ENCODE measurements around the gene PDF.
"Not testable (repeated sequence)": the region's sequence is repeated elsewhere in the genome, so short reads cannot be mapped to it uniquely, and the experiment has no call there.

The PDF gene

DNA sequence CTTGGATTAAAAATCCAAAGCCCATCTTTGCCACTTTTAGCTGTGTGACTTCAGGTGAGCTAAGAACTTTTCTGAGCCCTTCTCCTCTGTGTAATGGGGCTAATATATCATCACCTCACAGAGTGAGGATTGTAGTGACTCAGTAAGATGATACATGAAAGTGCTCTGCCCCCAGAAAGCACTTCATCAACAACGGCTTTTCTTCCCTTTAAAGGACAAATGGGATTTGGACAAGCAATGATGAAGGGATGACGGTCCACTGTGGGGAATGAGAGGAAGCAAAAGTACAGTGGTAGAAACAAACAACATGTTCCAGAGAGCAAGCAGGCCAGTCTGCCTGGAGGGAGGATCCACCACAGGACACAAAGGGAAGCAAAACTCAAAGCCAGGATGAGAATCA, 35.5 kb upstream of the PDF start:
- H3K36me3 ChIP-seq (ENCODE audit: insufficient read depth, low read length): peaks cover 62% of the 10 kb centered on the region; the same call in 1 of the 2 replicates
- no peak for TF ChIP-seq EZH2phosphoT487 (IDR thresholded peaks at IDR 0.05; ENCODE audit: borderline replicate concordance)
- TF ChIP-seq, protein P1, sequence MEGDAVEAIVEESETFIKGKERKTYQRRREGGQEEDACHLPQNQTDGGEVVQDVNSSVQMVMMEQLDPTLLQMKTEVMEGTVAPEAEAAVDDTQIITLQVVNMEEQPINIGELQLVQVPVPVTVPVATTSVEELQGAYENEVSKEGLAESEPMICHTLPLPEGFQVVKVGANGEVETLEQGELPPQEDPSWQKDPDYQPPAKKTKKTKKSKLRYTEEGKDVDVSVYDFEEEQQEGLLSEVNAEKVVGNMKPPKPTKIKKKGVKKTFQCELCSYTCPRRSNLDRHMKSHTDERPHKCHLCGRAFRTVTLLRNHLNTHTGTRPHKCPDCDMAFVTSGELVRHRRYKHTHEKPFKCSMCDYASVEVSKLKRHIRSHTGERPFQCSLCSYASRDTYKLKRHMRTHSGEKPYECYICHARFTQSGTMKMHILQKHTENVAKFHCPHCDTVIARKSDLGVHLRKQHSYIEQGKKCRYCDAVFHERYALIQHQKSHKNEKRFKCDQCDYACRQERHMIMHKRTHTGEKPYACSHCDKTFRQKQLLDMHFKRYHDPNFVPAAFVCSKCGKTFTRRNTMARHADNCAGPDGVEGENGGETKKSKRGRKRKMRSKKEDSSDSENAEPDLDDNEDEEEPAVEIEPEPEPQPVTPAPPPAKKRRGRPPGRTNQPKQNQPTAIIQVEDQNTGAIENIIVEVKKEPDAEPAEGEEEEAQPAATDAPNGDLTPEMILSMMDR (conservative IDR thresholded peaks at IDR 0.05; ENCODE audit: low read length): no peak

DNA sequence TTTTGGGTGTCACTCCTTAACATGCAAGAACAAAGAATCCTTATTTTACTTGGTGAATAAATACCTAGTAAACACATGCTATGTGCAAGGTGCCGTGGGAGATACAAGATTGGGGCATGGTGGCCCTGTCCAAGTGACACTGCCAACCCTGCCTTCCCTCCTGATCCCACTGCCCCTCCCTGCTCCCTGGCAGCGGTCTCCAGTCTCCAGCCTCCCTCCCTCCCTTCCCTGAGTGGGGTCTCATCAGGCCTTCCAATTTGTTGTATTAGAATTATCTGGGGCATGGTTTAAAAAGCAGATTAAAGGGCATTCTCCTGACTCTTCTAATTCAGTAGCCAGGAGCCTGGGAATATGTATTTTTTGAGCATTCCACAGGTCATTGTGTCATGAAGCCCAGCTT, 33.7 kb upstream of the PDF start:
- Histone ChIP-seq H3K4me2 (ENCODE audit: low read depth, low read length, poor library complexity, severe bottlenecking) (no peak overlapping the region), H4K20me1 (ENCODE audit: insufficient read depth, low read length, poor library complexity, severe bottlenecking) (no peaks in the 10 kb centered on the region)
- no peak for TF ChIP-seq EZH2phosphoT487 (IDR thresholded peaks at IDR 0.05; ENCODE audit: borderline replicate concordance)
- TF ChIP-seq, protein P1 (conservative IDR thresholded peaks at IDR 0.05; ENCODE audit: low read length): no peak

More for the DNA sequence above, 35.5 kb upstream of the PDF start:
- no peaks in the 10 kb centered on the region for H3K79me2 ChIP-seq (ENCODE audit: insufficient read depth, low read length)
- no peak overlapping the region for H2AFZ ChIP-seq (ENCODE audit: low read length)
- peaks cover 3% of the 10 kb centered on the region for H3K4me1 ChIP-seq (ENCODE audit: insufficient read depth, low read length, poor library complexity, severe bottlenecking)
- H3K9ac ChIP-seq (ENCODE audit: low read depth, low read length, poor library complexity, severe bottlenecking): no peak overlapping the region
- no peaks in the 10 kb centered on the region for H4K20me1 ChIP-seq (ENCODE audit: insufficient read depth, low read length, poor library complexity, severe bottlenecking)
- no peaks in the 10 kb centered on the region for H3K9me2 ChIP-seq (replicated peaks; ENCODE audit: low read depth, low read length)
- no peaks in the 10 kb centered on the region for H3F3A ChIP-seq (ENCODE audit: low read depth)
- H3K4me2 ChIP-seq (ENCODE audit: low read depth, low read length, poor library complexity, severe bottlenecking): no peak overlapping the region
- no peaks in the 10 kb centered on the region for H3K27me3 ChIP-seq (ENCODE audit: insufficient read depth, low read length, poor library complexity, severe bottlenecking)
- no peak overlapping the region for H3K4me3 ChIP-seq (ENCODE audit: low read length, poor library complexity, severe bottlenecking)
- no peaks in the 10 kb centered on the region for H3K9me3 ChIP-seq (ENCODE audit: insufficient read depth, low read depth, low read length)

DNA sequence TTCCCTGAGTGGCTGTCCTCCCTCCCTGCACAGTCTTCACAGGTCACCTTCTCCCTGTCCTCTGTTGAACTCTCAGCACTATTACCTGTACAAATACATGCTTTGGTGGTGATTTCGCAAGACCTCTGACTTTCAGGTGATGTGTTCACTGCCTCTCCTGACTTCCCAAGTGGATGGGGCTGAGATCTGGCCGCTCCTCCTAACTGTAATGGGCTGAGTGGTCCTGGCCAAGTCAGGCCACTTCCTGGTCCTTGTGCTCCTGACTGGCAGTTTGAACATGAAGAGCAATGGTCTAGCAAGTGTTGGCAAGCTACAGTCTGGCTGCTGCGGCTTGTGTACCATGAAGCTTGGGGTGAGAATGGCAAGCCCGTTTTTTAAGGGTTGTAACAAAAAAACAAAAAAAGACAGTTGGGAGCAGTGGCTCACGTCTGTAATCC, 32.9 kb upstream of the PDF start:
- TF ChIP-seq, protein P1 (conservative IDR thresholded peaks at IDR 0.05; ENCODE audit: low read length): no peak
- TF ChIP-seq EZH2phosphoT487 (IDR thresholded peaks at IDR 0.05; ENCODE audit: borderline replicate concordance): no peak
- Histone ChIP-seq H3K4me1 (ENCODE audit: insufficient read depth, low read length, poor library complexity, severe bottlenecking) (no peaks in the 10 kb centered on the region), H3K36me3 (ENCODE audit: insufficient read depth, low read length) (peaks cover 41% of the 10 kb centered on the region; the same call in 1 of the 2 replicates), H2AFZ (ENCODE audit: low read length) (no peak overlapping the region), H3K4me3 (ENCODE audit: low read length, poor library complexity, severe bottlenecking) (no peak overlapping the region), H3K27me3 (ENCODE audit: insufficient read depth, low read length, poor library complexity, severe bottlenecking) (no peaks in the 10 kb centered on the region), H3K9me2 (replicated peaks; ENCODE audit: low read depth, low read length) (no peaks in the 10 kb centered on the region), H3K9ac (ENCODE audit: low read depth, low read length, poor library complexity, severe bottlenecking) (no peak overlapping the region), H4K20me1 (ENCODE audit: insufficient read depth, low read length, poor library complexity, severe bottlenecking) (no peaks in the 10 kb centered on the region), H3K79me2 (ENCODE audit: insufficient read depth, low read length) (no peaks in the 10 kb centered on the region), H3K4me2 (ENCODE audit: low read depth, low read length, poor library complexity, severe bottlenecking) (no peak overlapping the region), H3F3A (ENCODE audit: low read depth) (no peaks in the 10 kb centered on the region), H3K9me3 (ENCODE audit: insufficient read depth, low read depth, low read length) (no peaks in the 10 kb centered on the region)

More for the DNA sequence above, 33.7 kb upstream of the PDF start:
- Histone ChIP-seq H3K4me3 (ENCODE audit: low read length, poor library complexity, severe bottlenecking) (no peak overlapping the region), H3K4me1 (ENCODE audit: insufficient read depth, low read length, poor library complexity, severe bottlenecking) (peaks cover 3% of the 10 kb centered on the region), H2AFZ (ENCODE audit: low read length) (no peak overlapping the region), H3K36me3 (ENCODE audit: insufficient read depth, low read length) (peaks cover 46% of the 10 kb centered on the region; the same call in 1 of the 2 replicates), H3K27me3 (ENCODE audit: insufficient read depth, low read length, poor library complexity, severe bottlenecking) (no peaks in the 10 kb centered on the region), H3K9me2 (replicated peaks; ENCODE audit: low read depth, low read length) (no peaks in the 10 kb centered on the region), H3K9me3 (ENCODE audit: insufficient read depth, low read depth, low read length) (no peaks in the 10 kb centered on the region), H3K79me2 (ENCODE audit: insufficient read depth, low read length) (no peaks in the 10 kb centered on the region), H3K9ac (ENCODE audit: low read depth, low read length, poor library complexity, severe bottlenecking) (no peak overlapping the region), H3F3A (ENCODE audit: low read depth) (no peaks in the 10 kb centered on the region)

DNA sequence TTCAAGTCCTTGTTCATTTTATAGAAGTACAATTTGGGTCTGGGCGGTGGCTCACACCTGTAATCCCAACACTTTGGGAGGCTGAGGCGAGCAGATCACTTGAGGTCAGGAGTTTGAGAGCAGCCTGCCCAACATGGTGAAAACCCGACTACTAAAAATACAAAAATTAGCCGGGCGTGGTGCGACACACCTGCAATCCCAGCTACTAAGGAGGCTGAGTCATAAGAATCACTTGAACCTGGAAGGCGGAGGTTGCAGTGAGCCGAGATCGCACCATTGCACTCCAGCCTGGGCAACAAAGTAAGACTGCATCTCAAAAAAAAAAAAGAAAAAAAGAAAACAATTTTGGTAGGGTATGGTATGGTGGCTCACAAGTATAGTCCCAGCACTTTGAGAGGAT, 29.7 kb upstream of the PDF start:
- H3K36me3 ChIP-seq (ENCODE audit: insufficient read depth, low read length): peaks cover 13% of the 10 kb centered on the region; the same call in 1 of the 2 replicates
- not testable (repeated sequence) for H3K4me3 ChIP-seq (ENCODE audit: low read length, poor library complexity, severe bottlenecking); H3K27me3 ChIP-seq (ENCODE audit: insufficient read depth, low read length, poor library complexity, severe bottlenecking); H3K4me2 ChIP-seq (ENCODE audit: low read depth, low read length, poor library complexity, severe bottlenecking); H3K9ac ChIP-seq (ENCODE audit: low read depth, low read length, poor library complexity, severe bottlenecking); H4K20me1 ChIP-seq (ENCODE audit: insufficient read depth, low read length, poor library complexity, severe bottlenecking); H3K4me1 ChIP-seq (ENCODE audit: insufficient read depth, low read length, poor library complexity, severe bottlenecking); H3K79me2 ChIP-seq (ENCODE audit: insufficient read depth, low read length); H2AFZ ChIP-seq (ENCODE audit: low read length); H3K9me3 ChIP-seq (ENCODE audit: insufficient read depth, low read depth, low read length); H3F3A ChIP-seq (ENCODE audit: low read depth); H3K9me2 ChIP-seq (replicated peaks; ENCODE audit: low read depth, low read length)

Data from Loucy (cell line).